SK-N-SH (cell line): ENCODE measurements around the gene TBC1D19. TPM values are rescaled to one million over a fixed set of nuclear protein-coding genes. Genes with fewer than 3 reads are reported as not detected.
"Not testable (repeated sequence)": the region's sequence is repeated elsewhere in the genome, so short reads cannot be mapped to it uniquely, and the experiment has no call there.

ENCODE experiments used
- CTCF ChIA-PET: fragments of 300-600, 350-600 bp; formaldehyde crosslinking; extraction: SDS; loops from one replicate; lab custom pipeline; 2021; lab: Yijun Ruan, JAX
- POLR2A ChIA-PET: fragments of 350-600 bp; sonication (Branson Sonifier 250); formaldehyde crosslinking; extraction: SDS; loops from one replicate; lab custom pipeline; 2020; ENCODE audit warnings: antibody characterized with exemption, inconsistent platforms; lab: Yijun Ruan, JAX
- DNase-seq: peaks from one replicate; pipeline ENCODE4 v3.0.0; 2012
- H2AFZ ChIP-seq: fragments of 200-600 bp; sonication (generic); 2 replicates; pipeline ENCODE4 v1.8.1; 2016; ENCODE audit warnings: antibody characterized with exemption, mild to moderate bottlenecking, low read depth
- H3F3A ChIP-seq: fragments of 200-600 bp; sonication (generic); replicated peaks from 2 replicates; pipeline ENCODE3; 2016; ENCODE audit warnings: antibody characterized with exemption, mild to moderate bottlenecking; ENCODE audit not compliant: insufficient read depth
- H3K27ac ChIP-seq, 2 experiments: fragments of 200-500 bp in 1 of 2; fragments of 200-600 bp in 1 of 2; sonication (Bioruptor generic) in 1 of 2; sonication (generic), shearing (Covaris generic) in 1 of 2; 2 replicates each; pipeline versions ENCODE4 v1.5.1 to v1.6.1; 2014 to 2016; ENCODE audit warnings: low read depth in 2 of 2, inconsistent platforms in 1 of 2, low read length in 1 of 2, mild to moderate bottlenecking in 1 of 2, mixed read lengths in 1 of 2
- H3K27me3 ChIP-seq: fragments of 200-600 bp; sonication (generic), shearing (Covaris generic); 2 replicates; pipeline ENCODE4 v1.6.1; 2016; ENCODE audit warnings: mixed run types; ENCODE audit not compliant: insufficient read depth
- H3K36me3 ChIP-seq, 2 experiments: fragments of 200-500 bp in 1 of 2; fragments of 200-600 bp in 1 of 2; sonication (Bioruptor generic) in 1 of 2; sonication (generic) in 1 of 2; replicated peaks in 1 of 2; 2 replicates each; pipeline versions ENCODE3 to v1.5.1; 2014 to 2016; ENCODE audit warnings: low read length in 1 of 2, mild to moderate bottlenecking in 1 of 2; ENCODE audit not compliant: insufficient read depth in 2 of 2, control insufficient read depth in 1 of 2
- H3K4me1 ChIP-seq, 2 experiments: fragments of 200-500 bp in 1 of 2; fragments of 200-600 bp in 1 of 2; sonication (Bioruptor generic) in 1 of 2; sonication (generic), shearing (Covaris generic) in 1 of 2; 2 replicates each; pipeline versions ENCODE4 v1.5.1 to v1.6.1; 2014 to 2016; ENCODE audit warnings: low read depth in 1 of 2, low read length in 1 of 2, mixed run types in 1 of 2; ENCODE audit not compliant: insufficient read depth in 2 of 2, control insufficient read depth in 1 of 2
- H3K4me2 ChIP-seq: fragments of 200-600 bp; sonication (generic), shearing (Covaris generic); 2 replicates; pipeline ENCODE4 v1.6.1; 2017; ENCODE audit warnings: mixed run types
- H3K4me3 ChIP-seq, 2 experiments: fragments of 200-500 bp in 1 of 2; fragments of 200-600 bp in 1 of 2; sonication (Bioruptor generic) in 1 of 2; sonication (generic), shearing (Covaris generic) in 1 of 2; 2 replicates each; pipeline versions ENCODE4 v1.5.1 to v1.8.1; 2014 to 2016; ENCODE audit warnings: low read depth in 2 of 2, inconsistent platforms in 1 of 2, low read length in 1 of 2, mild to moderate bottlenecking in 1 of 2, mixed read lengths in 1 of 2, moderate library complexity in 1 of 2
- H3K79me2 ChIP-seq: fragments of 200-600 bp; sonication (generic); 2 replicates; pipeline ENCODE4 v1.8.1; 2017; ENCODE audit warnings: mild to moderate bottlenecking; ENCODE audit not compliant: insufficient read depth
- H3K9ac ChIP-seq: fragments of 200-600 bp; sonication (generic); 2 replicates; pipeline ENCODE4 v1.6.1; 2017; ENCODE audit warnings: mixed run types
- H3K9me2 ChIP-seq: fragments of 200-600 bp; sonication (generic); 2 replicates; pipeline ENCODE4 v1.6.1; 2017; ENCODE audit warnings: mixed run types
- H3K9me3 ChIP-seq: fragments of 200-600 bp; sonication (generic); 2 replicates; pipeline ENCODE4 v1.6.1; 2017; ENCODE audit warnings: mixed run types, mild to moderate bottlenecking, moderate library complexity
- H4K20me1 ChIP-seq: fragments of 200-600 bp; sonication (generic); 2 replicates; pipeline ENCODE4 v1.6.1; 2017; ENCODE audit warnings: mild to moderate bottlenecking, mixed run types; ENCODE audit not compliant: insufficient read depth
- CHD2 ChIP-seq: fragments of 150-350 bp; IDR thresholded peaks from 2 replicates; pipeline ENCODE4 v1.6.1; 2018; ENCODE audit warnings: low read length; ENCODE audit not compliant: partially characterized antibody
- FOXJ3 ChIP-seq: sonication (generic); formaldehyde crosslinking; IDR thresholded peaks from 2 replicates; pipeline ENCODE4 v1.5.1; 2020; ENCODE audit warnings: mild to moderate bottlenecking, missing genetic modification reagents
- JUND ChIP-seq: IDR thresholded peaks from 2 replicates; pipeline ENCODE4 v1.4.0; 2012
- MEF2A ChIP-seq: IDR thresholded peaks from 2 replicates; pipeline ENCODE4 v1.4.0; 2012; ENCODE audit warnings: low read depth, borderline replicate concordance
- NFIC ChIP-seq: IDR thresholded peaks from 2 replicates; pipeline ENCODE4 v1.4.0; 2012; ENCODE audit warnings: borderline replicate concordance
- POLR2AphosphoS5 ChIP-seq: IDR thresholded peaks from 2 replicates; pipeline ENCODE4 v1.6.1; 2012; ENCODE audit warnings: low read depth, low read length
- RAD21 ChIP-seq: IDR thresholded peaks from 2 replicates; pipeline ENCODE4 v1.6.1; 2012; ENCODE audit warnings: mild to moderate bottlenecking, low read length
- RCOR1 ChIP-seq: fragments of 150-350 bp; IDR thresholded peaks from 2 replicates; pipeline ENCODE4 v1.6.1; 2017; ENCODE audit warnings: antibody characterized with exemption, low read length
- RFX5 ChIP-seq: IDR thresholded peaks from 2 replicates; pipeline ENCODE4 v1.6.1; 2012; ENCODE audit warnings: mild to moderate bottlenecking, improper control_type of control experiment, low read length
- RXRA ChIP-seq: IDR thresholded peaks from 2 replicates; pipeline ENCODE4 v1.4.0; 2012; ENCODE audit warnings: low read depth, mild to moderate bottlenecking, borderline replicate concordance
- SIN3A ChIP-seq: IDR thresholded peaks from 2 replicates; pipeline ENCODE4 v1.6.1; 2012; ENCODE audit warnings: low read depth, mild to moderate bottlenecking, low read length, moderate library complexity, borderline replicate concordance
- TCF12 ChIP-seq: IDR thresholded peaks from 2 replicates; pipeline ENCODE4 v1.4.0; 2012
- TEAD4 ChIP-seq: IDR thresholded peaks from 2 replicates; pipeline ENCODE4 v1.4.0; 2012; ENCODE audit warnings: mild to moderate bottlenecking, borderline replicate concordance; ENCODE audit not compliant: insufficient read depth
- YY1 ChIP-seq: IDR thresholded peaks from 2 replicates; pipeline ENCODE4 v1.4.0; 2012; ENCODE audit warnings: low read depth, mild to moderate bottlenecking
- WGBS: methylation state at CpG from one replicate; pipeline ENCODE4 v1.1.6; 2017; ENCODE audit warnings: low lambda C conversion rate; 5-methylcytosine and 5-hydroxymethylcytosine counted together
- polyA plus RNA-seq, 3 experiments: library from polyadenylated mRNA; depleted of rRNA; stranded (reverse); fragments of >200 nt; gene quantifications; 2 replicates each; pipeline ENCODE4 v1.2.3, GENCODE V29; 2012
- TF ChIP-seq, protein P1 (sequence below): fragments of 200-600 bp; sonication (generic); IDR thresholded peaks from 2 replicates; pipeline ENCODE4 v1.6.1; 2017; ENCODE audit warnings: antibody characterized with exemption, mild to moderate bottlenecking, moderate library complexity
- TF ChIP-seq, protein P2 (sequence below): IDR thresholded peaks from 2 replicates; pipeline ENCODE4; 2012
- TF ChIP-seq, protein P3 (sequence below): IDR thresholded peaks from 2 replicates; pipeline ENCODE4 v1.4.0; 2012; ENCODE audit warnings: low read depth, borderline replicate concordance
- TF ChIP-seq, protein P4 (sequence below): fragments of 150-350 bp; IDR thresholded peaks from 2 replicates; pipeline ENCODE4 v1.6.1; 2016; ENCODE audit warnings: mild to moderate bottlenecking, low read depth, low read length
- TF ChIP-seq, protein P5 (sequence below): IDR thresholded peaks from 2 replicates; pipeline ENCODE4 v1.4.0; 2012; ENCODE audit warnings: low read depth

The TBC1D19 gene
- polyA plus RNA-seq, 1 of the 3 experiments (the other 2 are of a cell fraction) = 4.2 TPM

DNA sequence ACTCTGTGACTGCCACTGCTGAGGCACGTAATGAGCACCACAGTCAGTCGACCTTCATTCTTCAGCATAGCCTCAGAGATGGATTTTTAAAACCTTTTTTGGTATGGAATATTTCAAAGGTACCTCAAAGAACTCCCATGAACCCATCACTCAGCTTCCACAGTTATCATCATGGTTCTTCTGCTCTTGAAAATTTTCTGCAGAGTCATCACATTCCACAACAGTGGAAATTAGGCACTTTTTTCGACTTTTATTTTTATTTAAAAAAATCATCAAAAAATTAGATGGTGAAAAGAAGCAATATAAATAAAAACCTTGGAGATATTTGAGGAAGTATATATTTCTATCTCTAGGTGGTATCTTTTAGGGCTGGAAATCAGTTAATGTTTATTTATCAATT, 37.5 kb downstream of the TBC1D19 start:
- DNase-seq = no peak
- peaks cover 11% of the 10 kb centered on the region in 2 experiments for H3K36me3 ChIP-seq

DNA sequence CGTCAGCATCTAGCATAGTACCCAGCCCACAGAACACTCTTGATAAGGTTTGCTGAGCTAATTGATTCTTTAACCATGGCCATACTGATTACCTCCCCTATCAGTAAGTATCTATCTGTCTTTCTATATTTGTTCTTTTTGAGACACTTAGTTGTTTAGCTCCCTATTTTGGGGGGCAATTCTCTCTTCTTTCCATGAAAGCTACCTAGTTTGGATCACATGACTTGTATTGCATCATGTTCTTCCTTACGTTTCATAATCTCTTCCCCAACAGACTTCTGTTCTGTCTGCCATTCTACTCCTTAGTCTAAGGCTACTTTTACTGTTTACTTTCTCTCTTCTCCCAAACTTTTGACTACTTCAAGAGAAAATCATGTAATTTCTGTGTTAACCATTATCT, 39.0 kb downstream of the TBC1D19 start:
- Histone ChIP-seq H2AFZ (no peak overlapping the region; the same call in 1 of the 2 replicates), H3F3A (no peaks in the 10 kb centered on the region), H3K36me3 (peaks cover 11% of the 10 kb centered on the region in 2 experiments), H3K27me3 (no peaks in the 10 kb centered on the region), H3K27ac (no peak overlapping the region), H3K4me2 (no peak overlapping the region), H3K4me3 (no peak overlapping the region), H3K79me2 (no peaks in the 10 kb centered on the region), H3K4me1 (no peaks in the 10 kb centered on the region; a peak in 1 of 4 replicates), H3K9me2 (no peaks in the 10 kb centered on the region), H4K20me1 (no peaks in the 10 kb centered on the region), H3K9me3 (no peaks in the 10 kb centered on the region), H3K9ac (no peak overlapping the region)
- no peak for TF ChIP-seq RCOR1
- TF ChIP-seq TCF12 = no peak
- TF ChIP-seq, protein P1, sequence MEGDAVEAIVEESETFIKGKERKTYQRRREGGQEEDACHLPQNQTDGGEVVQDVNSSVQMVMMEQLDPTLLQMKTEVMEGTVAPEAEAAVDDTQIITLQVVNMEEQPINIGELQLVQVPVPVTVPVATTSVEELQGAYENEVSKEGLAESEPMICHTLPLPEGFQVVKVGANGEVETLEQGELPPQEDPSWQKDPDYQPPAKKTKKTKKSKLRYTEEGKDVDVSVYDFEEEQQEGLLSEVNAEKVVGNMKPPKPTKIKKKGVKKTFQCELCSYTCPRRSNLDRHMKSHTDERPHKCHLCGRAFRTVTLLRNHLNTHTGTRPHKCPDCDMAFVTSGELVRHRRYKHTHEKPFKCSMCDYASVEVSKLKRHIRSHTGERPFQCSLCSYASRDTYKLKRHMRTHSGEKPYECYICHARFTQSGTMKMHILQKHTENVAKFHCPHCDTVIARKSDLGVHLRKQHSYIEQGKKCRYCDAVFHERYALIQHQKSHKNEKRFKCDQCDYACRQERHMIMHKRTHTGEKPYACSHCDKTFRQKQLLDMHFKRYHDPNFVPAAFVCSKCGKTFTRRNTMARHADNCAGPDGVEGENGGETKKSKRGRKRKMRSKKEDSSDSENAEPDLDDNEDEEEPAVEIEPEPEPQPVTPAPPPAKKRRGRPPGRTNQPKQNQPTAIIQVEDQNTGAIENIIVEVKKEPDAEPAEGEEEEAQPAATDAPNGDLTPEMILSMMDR = no peak
- TF ChIP-seq, protein P2, sequence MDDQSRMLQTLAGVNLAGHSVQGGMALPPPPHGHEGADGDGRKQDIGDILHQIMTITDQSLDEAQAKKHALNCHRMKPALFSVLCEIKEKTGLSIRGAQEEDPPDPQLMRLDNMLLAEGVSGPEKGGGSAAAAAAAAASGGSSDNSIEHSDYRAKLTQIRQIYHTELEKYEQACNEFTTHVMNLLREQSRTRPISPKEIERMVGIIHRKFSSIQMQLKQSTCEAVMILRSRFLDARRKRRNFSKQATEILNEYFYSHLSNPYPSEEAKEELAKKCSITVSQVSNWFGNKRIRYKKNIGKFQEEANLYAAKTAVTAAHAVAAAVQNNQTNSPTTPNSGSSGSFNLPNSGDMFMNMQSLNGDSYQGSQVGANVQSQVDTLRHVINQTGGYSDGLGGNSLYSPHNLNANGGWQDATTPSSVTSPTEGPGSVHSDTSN = no peak
- TF ChIP-seq, protein P3, sequence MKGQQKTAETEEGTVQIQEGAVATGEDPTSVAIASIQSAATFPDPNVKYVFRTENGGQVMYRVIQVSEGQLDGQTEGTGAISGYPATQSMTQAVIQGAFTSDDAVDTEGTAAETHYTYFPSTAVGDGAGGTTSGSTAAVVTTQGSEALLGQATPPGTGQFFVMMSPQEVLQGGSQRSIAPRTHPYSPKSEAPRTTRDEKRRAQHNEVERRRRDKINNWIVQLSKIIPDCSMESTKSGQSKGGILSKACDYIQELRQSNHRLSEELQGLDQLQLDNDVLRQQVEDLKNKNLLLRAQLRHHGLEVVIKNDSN = no peak
- no peak for TF ChIP-seq YY1
- no peak for TF ChIP-seq POLR2AphosphoS5
- TF ChIP-seq SIN3A = no peak
- TF ChIP-seq TEAD4 = no peak
- no peak for TF ChIP-seq JUND
- TF ChIP-seq FOXJ3 (CRISPR knock-in tag) = no peak
- TF ChIP-seq NFIC = no peak
- no peak for TF ChIP-seq MEF2A
- TF ChIP-seq RXRA = no peak
- TF ChIP-seq RAD21 = no peak
- TF ChIP-seq, protein P4, sequence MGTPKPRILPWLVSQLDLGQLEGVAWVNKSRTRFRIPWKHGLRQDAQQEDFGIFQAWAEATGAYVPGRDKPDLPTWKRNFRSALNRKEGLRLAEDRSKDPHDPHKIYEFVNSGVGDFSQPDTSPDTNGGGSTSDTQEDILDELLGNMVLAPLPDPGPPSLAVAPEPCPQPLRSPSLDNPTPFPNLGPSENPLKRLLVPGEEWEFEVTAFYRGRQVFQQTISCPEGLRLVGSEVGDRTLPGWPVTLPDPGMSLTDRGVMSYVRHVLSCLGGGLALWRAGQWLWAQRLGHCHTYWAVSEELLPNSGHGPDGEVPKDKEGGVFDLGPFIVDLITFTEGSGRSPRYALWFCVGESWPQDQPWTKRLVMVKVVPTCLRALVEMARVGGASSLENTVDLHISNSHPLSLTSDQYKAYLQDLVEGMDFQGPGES = no peak
- no peak for TF ChIP-seq RFX5
- TF ChIP-seq CHD2 = no peak
- TF ChIP-seq, protein P5, sequence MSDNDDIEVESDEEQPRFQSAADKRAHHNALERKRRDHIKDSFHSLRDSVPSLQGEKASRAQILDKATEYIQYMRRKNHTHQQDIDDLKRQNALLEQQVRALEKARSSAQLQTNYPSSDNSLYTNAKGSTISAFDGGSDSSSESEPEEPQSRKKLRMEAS = no peak
- DNase-seq = no peak
- 94% methylated on average over 2 of the region's 2 CpGs for WGBS
- ChIA-PET CTCF (no interaction called here), POLR2A (no interaction called here)

More for the DNA sequence above, 37.5 kb downstream of the TBC1D19 start:
- Histone ChIP-seq H3K27me3 (no peaks in the 10 kb centered on the region), H3K4me1 (no peaks in the 10 kb centered on the region; a peak in 1 of 4 replicates), H3K9me3 (no peaks in the 10 kb centered on the region), H4K20me1 (no peaks in the 10 kb centered on the region), H3K4me3 (no peak overlapping the region), H3K9ac (no peak overlapping the region), H3F3A (no peaks in the 10 kb centered on the region), H3K9me2 (no peaks in the 10 kb centered on the region), H3K79me2 (no peaks in the 10 kb centered on the region), H2AFZ (no peak overlapping the region), H3K4me2 (no peak overlapping the region), H3K27ac (no peak overlapping the region)
- CTCF ChIA-PET = no interaction called here
- WGBS = 95% methylated on average over 3 of the region's 3 CpGs
- POLR2A ChIA-PET = no interaction called here
- no peak for TF ChIP-seq POLR2AphosphoS5
- no peak for TF ChIP-seq TEAD4

DNA sequence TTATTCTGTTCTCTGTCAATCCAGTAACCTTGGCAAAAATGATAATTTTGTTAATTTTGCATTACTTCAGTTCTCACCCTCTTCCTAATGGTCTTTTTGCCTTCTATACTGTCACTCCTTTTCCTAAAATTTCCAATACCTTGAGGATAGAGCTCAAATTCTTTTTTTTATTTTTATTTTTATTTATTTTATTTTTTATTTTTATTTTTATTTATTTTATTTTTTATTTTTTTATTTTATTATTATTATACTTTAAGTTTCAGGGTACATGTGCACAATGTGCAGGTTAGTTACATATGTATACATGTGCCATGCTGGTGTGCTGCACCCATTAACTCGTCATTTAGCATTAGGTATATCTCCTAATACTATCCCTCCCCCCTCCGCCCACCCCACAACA, 42.8 kb downstream of the TBC1D19 start:
- POLR2A ChIA-PET, H3F3A ChIP-seq, H3K79me2 ChIP-seq, H4K20me1 ChIP-seq, H3K4me1 ChIP-seq, H3K36me3 ChIP-seq, H3K27ac ChIP-seq, H3K9me2 ChIP-seq, CTCF ChIA-PET, H3K9ac ChIP-seq, H3K4me3 ChIP-seq, H3K27me3 ChIP-seq, H3K4me2 ChIP-seq, DNase-seq, H3K9me3 ChIP-seq, H2AFZ ChIP-seq: not testable (repeated sequence)
- WGBS = 94% methylated on average over 2 of the region's 2 CpGs
